Measurements from ENCODE around the gene TPD52L1. TPM values are rescaled to one million over a fixed set of nuclear protein-coding genes. Genes with fewer than 3 reads are reported as not detected.
A peak's percentile ranks its signal among the peaks of the same experiment; 100 is the strongest.

TPD52L1 gene
- total and polyA plus RNA-seq, 2 experiments from 2014 or later, result 5.1 to 12.3 TPM

DNA sequence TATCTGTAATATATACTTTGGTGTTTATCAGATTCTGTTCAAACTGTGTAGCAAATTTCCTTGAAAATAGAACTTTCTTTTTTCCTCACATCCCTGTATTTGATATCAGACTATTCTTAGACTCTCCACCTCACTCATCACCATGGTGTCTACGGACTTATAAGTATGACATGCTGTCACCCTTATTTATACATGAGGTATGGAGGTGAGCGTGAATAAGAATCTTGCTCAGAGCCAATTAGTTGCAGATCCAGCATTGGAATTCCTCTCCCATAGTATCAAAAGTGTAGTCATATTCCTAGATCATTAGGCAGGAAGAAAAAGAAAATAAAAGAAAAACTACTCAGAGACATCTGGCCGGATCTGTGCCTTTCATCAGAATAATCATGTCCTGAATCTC is 43.0 kb downstream of the TPD52L1 start:
- no peaks in the 10 kb centered on the region for H3K27me3 ChIP-seq (replicated peaks; ENCODE audit: insufficient read depth)
- H4K20me1 ChIP-seq (ENCODE audit: insufficient read depth), result no peaks in the 10 kb centered on the region
- H3K4me2 ChIP-seq (ENCODE audit: unreplicated experiment), result no peak overlapping the region
- no peak for TF ChIP-seq EZH2phosphoT487 (IDR thresholded peaks at IDR 0.05; ENCODE audit: insufficient read depth, low read depth)
- no peak for TF ChIP-seq EZH2 (IDR thresholded peaks at IDR 0.05; ENCODE audit: insufficient read depth, poor library complexity, severe bottlenecking)
- H3K9ac ChIP-seq, result no peak overlapping the region
- no peak overlapping the region for H3K27ac ChIP-seq
- H3F3A ChIP-seq (ENCODE audit: insufficient read depth), result peaks cover 18% of the 10 kb centered on the region
- H3K36me3 ChIP-seq (ENCODE audit: low read depth), result no peaks in the 10 kb centered on the region
- no peak overlapping the region for H3K4me3 ChIP-seq
- H3K4me1 ChIP-seq (ENCODE audit: insufficient read depth), result peaks cover 29% of the 10 kb centered on the region
- WGBS, 2 experiments (ENCODE audit: low coverage in 1 of 2, low lambda C conversion rate in 2 of 2, missing lambda C conversion rate in 2 of 2), result 78% methylated on average over 3 of the region's 3 CpGs
- H3K9me3 ChIP-seq (ENCODE audit: low read depth), result no peaks in the 10 kb centered on the region
- in situ Hi-C loops (cut with MboI), result no loop called here
- H3K9me2 ChIP-seq (ENCODE audit: insufficient read depth), result no peaks in the 10 kb centered on the region
- no peak overlapping the region for H2AFZ ChIP-seq
- DNase-seq, result no peak
- H3K79me2 ChIP-seq (ENCODE audit: insufficient read depth), result no peaks in the 10 kb centered on the region

DNA sequence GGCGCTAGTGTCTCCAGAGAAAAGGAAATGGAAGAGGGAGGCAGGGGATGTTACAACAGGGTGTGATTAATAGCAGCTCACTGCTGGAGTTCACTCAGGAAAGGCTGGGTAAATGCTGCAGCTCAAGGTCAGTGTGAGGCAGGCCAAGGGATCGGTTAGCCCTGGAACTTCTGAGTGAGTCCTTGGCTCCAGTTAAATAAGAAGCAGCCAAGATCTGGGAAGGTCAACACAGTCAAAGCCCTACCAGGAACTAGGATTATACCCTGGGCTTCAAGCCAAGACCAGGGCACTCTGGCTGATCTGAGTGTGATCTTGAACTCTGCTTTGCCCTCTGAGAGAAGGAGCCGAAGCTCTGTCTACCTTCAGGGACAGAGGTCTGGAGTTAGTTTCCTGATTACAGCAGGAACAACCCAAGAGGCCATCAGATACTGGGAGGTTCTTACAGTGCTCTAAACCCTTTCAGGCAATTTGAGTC is 44.3 kb downstream of the TPD52L1 start:
- Histone ChIP-seq H3K4me3 (no peak overlapping the region), H3K27ac (peak overlapping the region; percentile 35; the same call in 1 of the 2 replicates), H4K20me1 (ENCODE audit: insufficient read depth) (no peaks in the 10 kb centered on the region), H3K4me2 (ENCODE audit: unreplicated experiment) (no peak overlapping the region), H3K27me3 (replicated peaks; ENCODE audit: insufficient read depth) (no peaks in the 10 kb centered on the region), H3K79me2 (ENCODE audit: insufficient read depth) (no peaks in the 10 kb centered on the region), H3K4me1 (ENCODE audit: insufficient read depth) (peaks cover 37% of the 10 kb centered on the region), H3K9me2 (ENCODE audit: insufficient read depth) (no peaks in the 10 kb centered on the region), H3K9me3 (ENCODE audit: low read depth) (no peaks in the 10 kb centered on the region), H3F3A (ENCODE audit: insufficient read depth) (peaks cover 30% of the 10 kb centered on the region), H2AFZ (peak overlapping the region; percentile 45), H3K36me3 (ENCODE audit: low read depth) (no peaks in the 10 kb centered on the region), H3K9ac (no peak overlapping the region)
- TF ChIP-seq EZH2phosphoT487 (IDR thresholded peaks at IDR 0.05; ENCODE audit: insufficient read depth, low read depth) (no peak), EZH2 (IDR thresholded peaks at IDR 0.05; ENCODE audit: insufficient read depth, poor library complexity, severe bottlenecking) (no peak)
- peak; percentile 72 for DNase-seq
- in situ Hi-C loops (cut with MboI), result no loop called here
- WGBS, 2 experiments (ENCODE audit: low coverage in 1 of 2, low lambda C conversion rate in 2 of 2, missing lambda C conversion rate in 2 of 2), result 36 to 40% methylated on average over 3 of the region's 3 CpGs

DNA sequence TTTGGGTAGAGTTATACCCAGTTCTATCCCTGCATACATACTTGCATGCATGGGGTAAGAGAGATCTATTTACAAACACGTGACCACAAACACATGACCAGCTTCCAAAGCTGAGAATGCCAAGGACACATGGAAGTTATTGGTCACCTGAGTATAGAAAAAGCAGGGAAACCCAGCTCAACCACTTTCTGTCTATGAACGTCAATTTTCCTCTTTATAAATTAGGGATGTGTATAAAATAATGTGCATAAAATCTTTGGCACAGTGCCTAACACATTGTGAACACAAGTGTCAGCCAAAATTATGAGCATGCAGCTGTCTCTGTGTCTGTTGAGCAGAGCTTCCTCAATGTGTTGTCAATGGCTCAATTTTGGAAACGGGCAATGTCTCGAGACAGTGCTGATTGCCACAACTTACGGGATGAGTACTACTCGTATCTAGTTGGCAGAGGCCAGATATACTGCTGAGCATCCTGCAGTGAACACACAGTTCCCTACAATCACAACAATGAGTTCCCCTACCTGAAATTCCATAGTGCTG is 44.9 kb downstream of the TPD52L1 start:
- Histone ChIP-seq H3F3A (ENCODE audit: insufficient read depth) (peaks cover 32% of the 10 kb centered on the region), H3K9ac (no peak overlapping the region), H3K4me1 (ENCODE audit: insufficient read depth) (peaks cover 40% of the 10 kb centered on the region), H3K4me2 (ENCODE audit: unreplicated experiment) (no peak overlapping the region), H3K27me3 (replicated peaks; ENCODE audit: insufficient read depth) (no peaks in the 10 kb centered on the region), H3K27ac (no peak overlapping the region), H4K20me1 (ENCODE audit: insufficient read depth) (no peaks in the 10 kb centered on the region), H3K9me3 (ENCODE audit: low read depth) (no peaks in the 10 kb centered on the region), H3K36me3 (ENCODE audit: low read depth) (no peaks in the 10 kb centered on the region), H3K79me2 (ENCODE audit: insufficient read depth) (no peaks in the 10 kb centered on the region), H3K9me2 (ENCODE audit: insufficient read depth) (no peaks in the 10 kb centered on the region), H2AFZ (peak overlapping the region; percentile 45; the same call in 1 of the 2 replicates), H3K4me3 (no peak overlapping the region)
- TF ChIP-seq EZH2phosphoT487 (IDR thresholded peaks at IDR 0.05; ENCODE audit: insufficient read depth, low read depth), result no peak
- TF ChIP-seq EZH2 (IDR thresholded peaks at IDR 0.05; ENCODE audit: insufficient read depth, poor library complexity, severe bottlenecking), result no peak
- no peak for DNase-seq
- in situ Hi-C loops (cut with MboI), result no loop called here
- 33 to 37% methylated on average over 6 of the region's 6 CpGs for WGBS, 2 experiments (ENCODE audit: low coverage in 1 of 2, low lambda C conversion rate in 2 of 2, missing lambda C conversion rate in 2 of 2)

DNA sequence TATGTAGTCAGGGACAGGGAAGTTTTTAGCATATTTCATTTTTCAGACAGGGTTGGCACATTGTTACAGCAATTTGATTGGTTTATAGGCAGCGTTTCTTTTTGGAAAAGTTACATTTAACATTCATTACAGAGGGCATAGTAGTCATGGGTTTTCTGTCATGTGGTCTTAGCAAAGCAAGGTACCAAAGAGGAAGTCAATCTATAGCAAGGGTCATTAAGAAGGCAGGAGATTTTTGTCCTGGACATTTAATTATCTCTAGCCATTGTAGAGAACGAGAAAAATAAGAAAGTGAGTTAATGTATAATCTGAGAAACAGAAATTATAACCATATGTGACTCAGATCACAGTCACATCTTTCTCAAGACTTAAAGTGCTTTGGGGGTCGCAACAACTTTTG is 47.4 kb downstream of the TPD52L1 start:
- no peaks in the 10 kb centered on the region for H3K9me3 ChIP-seq (ENCODE audit: low read depth)
- H3K4me2 ChIP-seq (ENCODE audit: unreplicated experiment), result no peak overlapping the region
- no peak overlapping the region for H3K4me3 ChIP-seq
- H3F3A ChIP-seq (ENCODE audit: insufficient read depth), result peaks cover 32% of the 10 kb centered on the region
- no peaks in the 10 kb centered on the region for H3K9me2 ChIP-seq (ENCODE audit: insufficient read depth)
- H3K36me3 ChIP-seq (ENCODE audit: low read depth), result no peaks in the 10 kb centered on the region
- TF ChIP-seq EZH2phosphoT487 (IDR thresholded peaks at IDR 0.05; ENCODE audit: insufficient read depth, low read depth), result no peak
- TF ChIP-seq EZH2 (IDR thresholded peaks at IDR 0.05; ENCODE audit: insufficient read depth, poor library complexity, severe bottlenecking), result no peak
- peak; percentile 18 for DNase-seq
- 90 to 93% methylated on average over 3 of the region's 3 CpGs for WGBS, 2 experiments (ENCODE audit: low coverage in 1 of 2, low lambda C conversion rate in 2 of 2, missing lambda C conversion rate in 2 of 2)
- 0 out of 2 replicates have a peak overlapping the region, but pooled peaks have one; percentile 32 for H3K9ac ChIP-seq
- H4K20me1 ChIP-seq (ENCODE audit: insufficient read depth), result no peaks in the 10 kb centered on the region
- H3K27me3 ChIP-seq (replicated peaks; ENCODE audit: insufficient read depth), result no peaks in the 10 kb centered on the region
- peak overlapping the region; percentile 68 for H3K27ac ChIP-seq
- in situ Hi-C loops (cut with MboI), result no loop called here
- H3K79me2 ChIP-seq (ENCODE audit: insufficient read depth), result no peaks in the 10 kb centered on the region
- no peak overlapping the region for H2AFZ ChIP-seq
- peaks cover 40% of the 10 kb centered on the region for H3K4me1 ChIP-seq (ENCODE audit: insufficient read depth)
